Mesendoderm (in vitro differentiated cells): ENCODE measurements around the gene MYO9B.
A peak's percentile ranks its signal among the peaks of the same experiment; 100 is the strongest.

ENCODE experiments used
- DNase-seq: peaks from one replicate; pipeline ENCODE4 v3.0.0; 2013
- H2AK5ac ChIP-seq: 2 replicates; pipeline ENCODE4 v1.6.1; 2013; ENCODE audit warnings: low read length, inconsistent platforms
- H2BK120ac ChIP-seq: 2 replicates; pipeline ENCODE4 v1.6.1; 2013; ENCODE audit warnings: low read depth, mild to moderate bottlenecking, low read length, moderate library complexity, mixed read lengths
- H2BK15ac ChIP-seq: replicated peaks from 2 replicates; pipeline ENCODE4 v1.6.1; 2013; ENCODE audit warnings: low read depth, mild to moderate bottlenecking, moderate library complexity
- H2BK5ac ChIP-seq: 2 replicates; pipeline ENCODE4 v1.6.1; 2013; ENCODE audit warnings: low read length, inconsistent platforms
- H3K18ac ChIP-seq: 2 replicates; pipeline ENCODE4 v1.6.1; 2013; ENCODE audit warnings: mild to moderate bottlenecking, low read length, mixed read lengths
- H3K23ac ChIP-seq: one replicate; pipeline ENCODE4 v1.6.1; 2013; ENCODE audit warnings: low read length
- H3K27ac ChIP-seq: 2 replicates; pipeline ENCODE4 v1.5.1; 2013; ENCODE audit warnings: low read depth, mild to moderate bottlenecking, inconsistent platforms, low read length, moderate library complexity
- H3K27me3 ChIP-seq: 2 replicates; pipeline ENCODE4 v1.6.1; 2013; ENCODE audit warnings: low read length, control low read depth, mild to moderate bottlenecking, inconsistent platforms; ENCODE audit not compliant: insufficient read depth, poor library complexity
- H3K36me3 ChIP-seq: 2 replicates; pipeline ENCODE4 v1.6.1; 2013; ENCODE audit warnings: low read length, inconsistent platforms; ENCODE audit not compliant: control insufficient read depth, insufficient read depth
- H3K4ac ChIP-seq: one replicate; pipeline ENCODE4 v1.6.1; 2013; ENCODE audit warnings: low read depth, mild to moderate bottlenecking, low read length, moderate library complexity
- H3K4me1 ChIP-seq: 2 replicates; pipeline ENCODE4 v1.6.1; 2013; ENCODE audit warnings: low read depth, low read length, inconsistent platforms; ENCODE audit not compliant: control insufficient read depth
- H3K4me2 ChIP-seq: 2 replicates; pipeline ENCODE4 v1.6.1; 2013; ENCODE audit warnings: low read length
- H3K4me3 ChIP-seq: 2 replicates; pipeline ENCODE4 v1.5.1; 2013; ENCODE audit warnings: mild to moderate bottlenecking, low read length
- H3K56ac ChIP-seq: one replicate; pipeline ENCODE4 v1.6.1; 2013; ENCODE audit warnings: low read length
- H3K79me1 ChIP-seq: 2 replicates; pipeline ENCODE4 v1.6.1; 2013; ENCODE audit warnings: low read length, inconsistent platforms
- H3K79me2 ChIP-seq: 2 replicates; pipeline ENCODE4 v1.6.1; 2013; ENCODE audit warnings: mild to moderate bottlenecking, low read length; ENCODE audit not compliant: control insufficient read depth, insufficient read depth
- H3K9ac ChIP-seq: 2 replicates; pipeline ENCODE4 v1.6.1; 2013; ENCODE audit warnings: low read length, inconsistent platforms
- H4K5ac ChIP-seq: one replicate; pipeline ENCODE4 v1.6.1; 2013; ENCODE audit warnings: low read length
- H4K8ac ChIP-seq: one replicate; pipeline ENCODE4 v1.6.1; 2013; ENCODE audit warnings: low read depth, mild to moderate bottlenecking, control low read depth, low read length, moderate library complexity
- WGBS: extraction: QIAGEN DNeasy Blood & Tissue Kit; methylation state at CpG from one replicate; pipeline ENCODE4 v1.1.7; 2013; ENCODE audit warnings: low lambda C conversion rate, missing lambda C conversion rate; ENCODE audit not compliant: insufficient coverage; ENCODE audit errors: extremely low coverage; 5-methylcytosine and 5-hydroxymethylcytosine counted together

MYO9B gene

GRCh38 chr19:17054746-17055145 is 20.8 kb upstream of the MYO9B start:
- H3K18ac ChIP-seq = no peak overlapping the region
- H4K5ac ChIP-seq = no peak overlapping the region
- H2BK120ac ChIP-seq = no peak overlapping the region
- H2BK5ac ChIP-seq = no peak overlapping the region
- no peak for DNase-seq
- H3K4ac ChIP-seq = no peak overlapping the region
- H3K9ac ChIP-seq = no peak overlapping the region
- no peak overlapping the region for H3K56ac ChIP-seq
- H3K4me3 ChIP-seq = no peak overlapping the region
- no peaks in the 10 kb centered on the region for H3K79me2 ChIP-seq
- no peaks in the 10 kb centered on the region for H3K27me3 ChIP-seq
- no CpG with 5 or more reads among the region's 5 CpGs for WGBS
- no peak overlapping the region for H4K8ac ChIP-seq
- no peak overlapping the region for H2BK15ac ChIP-seq
- H3K36me3 ChIP-seq = peaks cover 22% of the 10 kb centered on the region
- no peak overlapping the region for H3K4me2 ChIP-seq
- no peak overlapping the region for H3K27ac ChIP-seq
- no peaks in the 10 kb centered on the region for H3K4me1 ChIP-seq
- H2AK5ac ChIP-seq = no peak overlapping the region
- no peaks in the 10 kb centered on the region for H3K79me1 ChIP-seq
- no peak overlapping the region for H3K23ac ChIP-seq

DNA sequence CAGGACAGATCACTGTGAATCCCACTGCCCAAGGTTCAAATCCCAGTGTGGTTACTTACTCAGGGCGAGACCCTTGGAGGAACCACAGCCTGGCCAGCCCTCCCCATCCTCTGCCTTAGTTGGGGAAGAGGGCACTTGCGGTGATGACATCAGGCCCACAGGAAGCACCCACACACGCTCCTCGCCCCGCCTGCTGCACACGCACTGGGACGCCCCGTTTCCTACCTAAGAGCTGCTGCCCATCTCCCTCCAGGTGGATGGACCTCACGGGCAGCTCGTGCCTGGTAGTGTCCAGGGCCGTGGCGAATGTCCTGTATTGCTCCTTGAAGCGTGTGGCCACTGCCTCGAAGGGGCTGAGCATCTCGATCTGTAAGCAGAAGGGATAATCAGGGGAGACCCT is 19.9 kb upstream of the MYO9B start:
- no peaks in the 10 kb centered on the region for H3K27me3 ChIP-seq
- no peak overlapping the region for H2BK120ac ChIP-seq
- no CpG with 5 or more reads among the region's 15 CpGs for WGBS
- no peak overlapping the region for H2AK5ac ChIP-seq
- H2BK15ac ChIP-seq = no peak overlapping the region
- no peak overlapping the region for H3K18ac ChIP-seq
- no peak overlapping the region for H4K8ac ChIP-seq
- no peak overlapping the region for H3K23ac ChIP-seq
- peaks cover under 1% of the 10 kb centered on the region for H3K79me1 ChIP-seq
- H3K9ac ChIP-seq = no peak overlapping the region
- no peak overlapping the region for H3K27ac ChIP-seq
- H3K4me1 ChIP-seq = no peaks in the 10 kb centered on the region
- no peaks in the 10 kb centered on the region for H3K79me2 ChIP-seq
- no peak overlapping the region for H3K4me3 ChIP-seq
- H3K56ac ChIP-seq = no peak overlapping the region
- no peak overlapping the region for H4K5ac ChIP-seq
- H3K4me2 ChIP-seq = no peak overlapping the region
- H3K4ac ChIP-seq = no peak overlapping the region
- H3K36me3 ChIP-seq = peaks cover 24% of the 10 kb centered on the region
- DNase-seq = no peak
- H2BK5ac ChIP-seq = no peak overlapping the region

DNA sequence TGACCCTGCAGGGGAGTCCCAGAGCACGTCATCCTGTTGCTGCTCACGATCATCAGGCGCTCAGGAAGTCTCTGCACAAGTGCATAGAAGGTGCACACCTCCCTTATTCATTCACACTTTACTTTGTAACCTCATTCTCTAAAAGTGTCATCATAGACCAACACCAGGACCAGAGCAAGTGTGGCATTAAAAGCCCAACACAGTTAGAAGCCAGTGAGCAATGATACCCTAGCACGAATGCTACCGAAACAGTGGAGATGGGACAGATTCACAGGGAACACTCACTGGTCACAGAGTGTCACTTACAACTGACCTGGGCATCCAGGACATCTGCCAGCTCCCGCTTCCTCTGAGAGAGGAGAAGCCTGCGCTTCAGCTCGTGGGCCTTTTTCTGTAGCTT is 17.3 kb upstream of the MYO9B start:
- peaks cover 21% of the 10 kb centered on the region for H3K36me3 ChIP-seq
- no peak overlapping the region for H3K4me2 ChIP-seq
- H3K23ac ChIP-seq = no peak overlapping the region
- no peak overlapping the region for H3K9ac ChIP-seq
- H3K4ac ChIP-seq = no peak overlapping the region
- no peak overlapping the region for H3K18ac ChIP-seq
- H3K56ac ChIP-seq = no peak overlapping the region
- H3K79me2 ChIP-seq = peaks cover 2% of the 10 kb centered on the region
- H3K4me3 ChIP-seq = peak overlapping the region; percentile 19
- no peak overlapping the region for H3K27ac ChIP-seq
- H4K8ac ChIP-seq = no peak overlapping the region
- H2AK5ac ChIP-seq = no peak overlapping the region
- no peak overlapping the region for H2BK15ac ChIP-seq
- H3K79me1 ChIP-seq = peaks cover 9% of the 10 kb centered on the region
- H2BK120ac ChIP-seq = no peak overlapping the region
- no peak overlapping the region for H2BK5ac ChIP-seq
- H3K27me3 ChIP-seq = no peaks in the 10 kb centered on the region
- WGBS = no CpG with 5 or more reads among the region's 8 CpGs
- DNase-seq = peak; percentile 68
- H4K5ac ChIP-seq = no peak overlapping the region
- H3K4me1 ChIP-seq = no peaks in the 10 kb centered on the region

- Histone ChIP-seq H3K4ac (no peak overlapping the region), H3K79me1 (peaks cover 17% of the 10 kb centered on the region), H2AK5ac (no peak overlapping the region), H3K27me3 (no peaks in the 10 kb centered on the region), H3K4me3 (no peak overlapping the region), H2BK15ac (no peak overlapping the region), H3K23ac (no peak overlapping the region), H2BK5ac (no peak overlapping the region), H3K36me3 (peaks cover 19% of the 10 kb centered on the region), H3K9ac (no peak overlapping the region), H4K5ac (no peak overlapping the region), H3K4me2 (no peak overlapping the region), H4K8ac (no peak overlapping the region), H2BK120ac (no peak overlapping the region), H3K18ac (no peak overlapping the region), H3K4me1 (no peaks in the 10 kb centered on the region), H3K79me2 (peaks cover 7% of the 10 kb centered on the region), H3K56ac (no peak overlapping the region), H3K27ac (no peak overlapping the region)
- WGBS = no CpG with 5 or more reads among the region's 3 CpGs
- no peak for DNase-seq
Observed at GRCh38 chr19:17060802-17061201, 14.8 kb upstream of the MYO9B start.

GRCh38 chr19:17061205-17061604 is 14.4 kb upstream of the MYO9B start:
- no peak overlapping the region for H2BK15ac ChIP-seq
- H2BK120ac ChIP-seq = no peak overlapping the region
- no peak overlapping the region for H3K4me3 ChIP-seq
- H3K18ac ChIP-seq = no peak overlapping the region
- H3K4me1 ChIP-seq = no peaks in the 10 kb centered on the region
- H3K9ac ChIP-seq = no peak overlapping the region
- H3K56ac ChIP-seq = no peak overlapping the region
- H2BK5ac ChIP-seq = no peak overlapping the region
- H3K27ac ChIP-seq = no peak overlapping the region
- no peak overlapping the region for H4K5ac ChIP-seq
- H3K79me2 ChIP-seq = peaks cover 7% of the 10 kb centered on the region
- no peak overlapping the region for H2AK5ac ChIP-seq
- H3K23ac ChIP-seq = no peak overlapping the region
- no peak for DNase-seq
- H3K4me2 ChIP-seq = no peak overlapping the region
- peaks cover 17% of the 10 kb centered on the region for H3K79me1 ChIP-seq
- H4K8ac ChIP-seq = no peak overlapping the region
- H3K4ac ChIP-seq = no peak overlapping the region
- peaks cover 19% of the 10 kb centered on the region for H3K36me3 ChIP-seq
- no CpG with 5 or more reads among the region's 3 CpGs for WGBS
- no peaks in the 10 kb centered on the region for H3K27me3 ChIP-seq

DNA sequence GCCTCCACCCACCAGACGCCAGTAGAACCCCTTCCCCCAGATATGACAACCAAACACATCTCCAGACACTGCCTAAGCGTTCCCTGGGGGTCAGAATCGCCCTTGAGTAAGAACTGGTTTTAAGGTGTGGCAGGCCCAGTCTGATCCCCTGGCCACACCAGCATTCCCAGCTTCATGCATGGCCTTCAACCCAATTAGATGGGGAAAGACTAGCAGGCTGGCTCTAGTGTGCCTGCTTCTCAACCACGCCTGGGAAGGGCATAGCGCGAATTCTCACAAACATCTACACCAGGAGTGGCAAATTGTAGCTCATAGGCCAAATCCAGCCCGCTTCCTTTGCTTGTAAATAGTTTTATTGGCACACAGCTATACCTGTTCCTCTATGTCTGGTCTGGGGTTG is 13.9 kb upstream of the MYO9B start:
- peaks cover 17% of the 10 kb centered on the region for H3K79me1 ChIP-seq

More for the DNA sequence above, 13.9 kb upstream of the MYO9B start:
- WGBS = no CpG with 5 or more reads among the region's 7 CpGs
- Histone ChIP-seq H3K18ac (no peak overlapping the region), H3K4ac (no peak overlapping the region), H2BK5ac (no peak overlapping the region), H3K56ac (no peak overlapping the region), H3K4me3 (no peak overlapping the region), H3K36me3 (peaks cover 21% of the 10 kb centered on the region), H4K8ac (no peak overlapping the region), H4K5ac (no peak overlapping the region), H3K4me2 (no peak overlapping the region), H2AK5ac (no peak overlapping the region), H3K27ac (no peak overlapping the region), H3K23ac (no peak overlapping the region), H3K79me2 (peaks cover 7% of the 10 kb centered on the region), H2BK120ac (no peak overlapping the region), H3K4me1 (no peaks in the 10 kb centered on the region), H2BK15ac (no peak overlapping the region), H3K27me3 (no peaks in the 10 kb centered on the region), H3K9ac (no peak overlapping the region)
- no peak for DNase-seq
